ENCODE results near the gene CREB3L2.
"Not testable (repeated sequence)": the region's sequence is repeated elsewhere in the genome, so short reads cannot be mapped to it uniquely, and the experiment has no call there.

DNA sequence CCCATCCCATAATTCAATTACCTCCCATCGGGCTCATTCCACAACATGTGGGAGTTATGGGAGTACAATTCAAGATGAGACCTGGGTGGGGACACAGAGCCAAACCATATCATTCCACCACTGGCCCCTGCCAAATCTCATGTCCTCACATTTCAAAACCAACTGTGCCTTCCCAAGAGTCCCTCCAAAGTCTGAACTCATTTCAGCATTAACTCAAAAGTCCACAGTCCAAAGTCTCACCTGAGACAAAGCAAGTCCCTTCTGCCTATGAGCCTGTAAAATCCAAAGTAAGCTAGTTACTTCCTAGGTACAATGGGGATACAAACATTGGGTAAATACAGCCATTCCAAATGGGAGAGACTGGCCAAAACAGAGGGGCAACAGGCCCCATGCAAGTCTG lies 170.3 kb downstream of the CREB3L2 start:
- TF ChIP-seq, protein P1, sequence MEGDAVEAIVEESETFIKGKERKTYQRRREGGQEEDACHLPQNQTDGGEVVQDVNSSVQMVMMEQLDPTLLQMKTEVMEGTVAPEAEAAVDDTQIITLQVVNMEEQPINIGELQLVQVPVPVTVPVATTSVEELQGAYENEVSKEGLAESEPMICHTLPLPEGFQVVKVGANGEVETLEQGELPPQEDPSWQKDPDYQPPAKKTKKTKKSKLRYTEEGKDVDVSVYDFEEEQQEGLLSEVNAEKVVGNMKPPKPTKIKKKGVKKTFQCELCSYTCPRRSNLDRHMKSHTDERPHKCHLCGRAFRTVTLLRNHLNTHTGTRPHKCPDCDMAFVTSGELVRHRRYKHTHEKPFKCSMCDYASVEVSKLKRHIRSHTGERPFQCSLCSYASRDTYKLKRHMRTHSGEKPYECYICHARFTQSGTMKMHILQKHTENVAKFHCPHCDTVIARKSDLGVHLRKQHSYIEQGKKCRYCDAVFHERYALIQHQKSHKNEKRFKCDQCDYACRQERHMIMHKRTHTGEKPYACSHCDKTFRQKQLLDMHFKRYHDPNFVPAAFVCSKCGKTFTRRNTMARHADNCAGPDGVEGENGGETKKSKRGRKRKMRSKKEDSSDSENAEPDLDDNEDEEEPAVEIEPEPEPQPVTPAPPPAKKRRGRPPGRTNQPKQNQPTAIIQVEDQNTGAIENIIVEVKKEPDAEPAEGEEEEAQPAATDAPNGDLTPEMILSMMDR (IDR thresholded peaks at IDR 0.05), result not testable (repeated sequence)
- TF ChIP-seq POLR2A (IDR thresholded peaks at IDR 0.05), result not testable (repeated sequence)

Data from adrenal gland (tissue), 5 donors.